Activated CD4-positive, alpha-beta T cell treated with anti-CD3 and anti-CD28 coated beads for 1 hour (primary cell): ENCODE measurements around the gene VPS8.

Experiments
- DNase-seq: peaks from one replicate; pipeline ENCODE4 v3.0.0-alpha.2; 2020

Gene VPS8

DNA sequence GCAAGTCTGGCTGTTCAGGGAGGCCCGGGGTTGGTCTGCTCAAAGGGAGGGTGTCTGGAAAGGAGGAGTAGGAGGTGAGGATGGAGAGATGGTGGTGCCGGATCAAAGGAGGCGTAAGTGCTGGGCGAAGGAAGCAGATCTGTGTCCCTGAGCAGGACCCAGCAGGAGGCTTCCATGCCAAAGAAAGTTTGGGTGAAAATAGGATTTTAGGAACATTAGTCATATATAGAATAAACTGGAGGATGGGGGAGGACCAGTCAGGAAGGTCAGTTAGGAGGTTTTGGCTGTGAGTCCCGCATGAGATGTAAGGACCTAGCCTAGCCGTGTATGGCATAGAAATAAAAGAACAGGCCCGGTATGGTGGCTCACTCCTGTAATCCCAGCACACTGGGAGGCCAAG is 28.6 kb upstream of the VPS8 start:
- no peak for DNase-seq

- DNase-seq = no peak
These were observed 27.1 kb upstream of the VPS8 start for GRCh38 chr3:184784731-184785500.

DNA sequence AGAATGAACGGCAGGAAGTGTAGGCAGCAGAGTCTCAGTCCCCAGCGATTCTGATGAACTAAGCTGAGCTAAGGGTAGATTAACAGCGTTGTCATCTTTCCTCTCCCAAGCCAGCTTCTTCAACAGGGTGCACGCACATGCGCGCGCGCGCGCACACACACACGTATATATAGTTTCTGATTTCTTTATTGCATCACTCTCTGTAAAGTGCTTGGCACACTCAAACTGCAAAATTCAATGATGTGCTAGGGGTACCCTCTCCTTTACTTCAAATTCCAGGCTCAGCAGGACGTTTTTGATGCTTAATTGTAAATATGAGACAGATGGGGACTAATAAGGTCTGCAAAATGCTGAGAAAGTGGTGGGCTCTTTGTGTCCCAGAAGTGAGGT is 26.1 kb upstream of the VPS8 start:
- DNase-seq = no peak

DNA sequence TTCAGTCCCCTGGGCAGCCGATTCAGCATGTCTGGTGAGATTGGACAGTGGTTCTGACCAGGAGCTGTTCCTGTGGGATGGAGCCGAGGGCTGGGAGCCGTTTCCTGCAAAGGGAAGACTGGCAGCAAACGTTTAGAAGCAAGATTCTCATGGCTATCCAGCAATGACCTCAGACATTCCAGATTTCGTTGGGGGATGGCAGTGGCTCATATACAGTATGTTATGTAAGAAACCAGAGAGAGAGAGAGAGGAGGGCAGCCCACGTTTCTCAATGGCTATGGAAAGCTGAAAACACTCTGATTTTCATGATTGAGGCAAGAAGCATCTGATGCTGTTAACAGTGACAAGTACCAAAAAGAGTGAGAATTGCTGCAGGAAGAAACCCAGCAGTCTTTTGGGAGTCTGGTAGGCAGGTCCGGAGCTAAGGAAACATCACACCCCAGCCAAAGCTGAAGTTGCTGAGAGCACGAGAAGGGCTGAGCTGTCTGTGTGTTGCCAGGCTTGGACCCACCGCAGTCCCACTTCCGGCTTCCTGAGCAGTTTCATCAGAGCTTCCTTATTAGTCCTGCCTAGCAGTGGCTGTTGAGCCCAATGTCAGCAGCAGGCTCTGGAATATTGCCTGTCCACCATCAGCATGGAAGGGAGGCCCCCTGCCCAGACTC is 25.6 kb upstream of the VPS8 start:
- DNase-seq = no peak

DNA sequence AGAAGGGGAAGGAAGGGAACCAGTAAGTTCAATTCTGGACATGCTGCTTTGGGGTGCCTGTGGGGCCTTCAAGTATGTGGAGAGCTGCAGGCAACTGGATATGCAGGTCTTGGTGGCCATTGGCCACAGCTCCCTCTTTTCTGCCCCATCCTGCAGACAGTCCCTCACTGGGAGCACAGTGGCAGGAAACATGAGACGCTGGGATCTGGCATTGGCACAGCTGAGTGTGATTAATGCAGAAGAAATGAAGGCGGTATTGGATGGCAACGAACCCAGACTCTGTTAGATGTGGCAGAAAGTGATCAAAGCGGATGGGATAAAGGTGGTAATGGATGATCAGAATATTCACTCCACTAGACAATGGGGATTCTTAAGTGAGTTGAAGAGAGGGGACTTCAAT is 23.2 kb upstream of the VPS8 start:
- no peak for DNase-seq

DNA sequence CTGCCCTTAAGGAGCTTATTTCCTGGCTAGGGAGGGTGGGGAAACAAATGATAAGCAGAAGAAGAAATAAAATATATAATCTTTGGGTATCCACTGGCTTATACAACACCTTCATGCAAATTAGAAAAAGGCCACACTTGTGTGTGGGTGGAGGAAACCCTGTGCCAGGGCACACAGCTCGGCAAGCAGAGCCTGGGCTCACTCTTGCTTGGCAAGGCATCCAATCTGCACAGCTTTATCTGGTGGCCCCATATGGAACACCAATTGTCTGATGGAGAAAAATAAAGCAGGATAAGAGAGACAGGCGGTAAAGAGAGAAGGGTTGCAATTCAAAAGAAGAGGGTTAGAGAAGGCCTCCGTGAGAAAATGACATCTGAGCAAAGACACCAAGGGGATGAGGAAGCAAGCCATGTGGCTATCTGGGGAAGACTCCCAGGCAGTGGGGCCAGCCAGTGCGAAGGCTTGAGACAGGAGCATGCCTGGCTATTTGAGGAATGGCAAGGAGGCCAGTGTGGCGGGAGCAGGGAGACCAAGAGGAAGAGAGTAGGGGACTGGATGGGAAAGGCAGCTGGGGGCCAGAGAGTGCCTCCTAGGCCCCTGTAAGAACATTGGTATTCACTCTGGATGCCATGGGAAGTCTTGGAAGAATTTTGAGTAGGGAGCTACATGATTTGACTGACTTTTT is 22.5 kb upstream of the VPS8 start:
- no peak for DNase-seq

DNA sequence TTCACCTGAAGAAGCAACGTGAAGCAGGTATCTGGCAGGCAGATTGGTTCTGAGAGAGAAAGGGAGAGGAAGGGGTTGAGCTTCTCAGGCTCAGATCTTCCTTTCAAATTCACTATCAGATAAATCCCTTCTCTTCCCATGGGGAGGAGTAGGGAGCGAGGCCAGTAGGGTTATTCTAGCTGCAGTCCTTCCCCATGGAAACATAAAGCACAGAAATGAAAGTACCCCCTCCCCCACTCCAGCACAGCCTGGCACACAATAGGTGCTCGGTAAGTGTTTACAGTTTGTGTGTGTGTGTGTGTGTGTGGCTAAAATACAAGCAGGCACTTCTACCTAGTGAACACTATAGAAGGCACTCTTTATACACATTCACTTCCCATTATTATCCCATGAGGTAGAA is 20.8 kb upstream of the VPS8 start:
- no peak for DNase-seq

GRCh38 chr3:184795522-184796190 is 16.3 kb upstream of the VPS8 start:
- no peak for DNase-seq

DNA sequence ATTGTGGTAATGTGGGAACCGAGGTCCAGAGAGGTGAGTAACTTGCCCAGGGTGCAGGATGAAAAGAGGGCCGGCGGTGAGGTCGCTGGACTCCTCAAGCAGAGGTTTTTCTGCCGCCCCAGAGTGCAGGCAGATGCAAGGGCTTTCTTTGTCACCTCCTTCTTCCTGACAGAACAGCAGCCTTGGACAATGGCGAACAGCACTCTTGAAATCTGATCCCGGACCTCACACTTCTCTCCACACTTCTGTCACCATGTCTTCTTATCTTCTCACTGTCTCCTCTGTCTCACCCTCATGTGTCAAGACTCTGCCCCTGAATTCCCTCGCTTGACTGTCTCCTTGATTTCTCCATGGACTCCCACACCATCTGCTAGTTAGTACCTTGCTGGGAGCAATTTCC is 15.4 kb upstream of the VPS8 start:
- DNase-seq = no peak

- no peak for DNase-seq
These were observed 15.0 kb upstream of the VPS8 start for GRCh38 chr3:184796954-184797353.

DNA sequence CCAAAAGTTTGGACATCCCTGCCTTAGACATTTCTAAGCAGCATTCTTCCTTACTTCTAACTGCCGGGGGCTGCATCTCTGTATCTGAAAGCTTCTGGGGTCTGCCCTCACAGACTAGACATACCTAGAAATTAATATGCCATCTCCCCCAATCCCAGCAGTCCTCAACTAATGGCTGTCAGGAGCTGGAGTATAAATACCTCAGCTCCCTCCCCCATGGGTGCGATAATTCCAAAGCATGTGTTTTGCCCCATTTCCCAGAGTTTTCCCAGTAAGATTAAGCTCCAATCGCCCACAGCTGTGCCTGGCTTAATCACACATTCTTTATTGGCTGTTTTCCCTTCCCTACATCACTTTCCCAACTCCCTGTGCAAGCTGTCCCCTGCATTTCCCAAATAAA is 13.8 kb upstream of the VPS8 start:
- no peak for DNase-seq

DNA sequence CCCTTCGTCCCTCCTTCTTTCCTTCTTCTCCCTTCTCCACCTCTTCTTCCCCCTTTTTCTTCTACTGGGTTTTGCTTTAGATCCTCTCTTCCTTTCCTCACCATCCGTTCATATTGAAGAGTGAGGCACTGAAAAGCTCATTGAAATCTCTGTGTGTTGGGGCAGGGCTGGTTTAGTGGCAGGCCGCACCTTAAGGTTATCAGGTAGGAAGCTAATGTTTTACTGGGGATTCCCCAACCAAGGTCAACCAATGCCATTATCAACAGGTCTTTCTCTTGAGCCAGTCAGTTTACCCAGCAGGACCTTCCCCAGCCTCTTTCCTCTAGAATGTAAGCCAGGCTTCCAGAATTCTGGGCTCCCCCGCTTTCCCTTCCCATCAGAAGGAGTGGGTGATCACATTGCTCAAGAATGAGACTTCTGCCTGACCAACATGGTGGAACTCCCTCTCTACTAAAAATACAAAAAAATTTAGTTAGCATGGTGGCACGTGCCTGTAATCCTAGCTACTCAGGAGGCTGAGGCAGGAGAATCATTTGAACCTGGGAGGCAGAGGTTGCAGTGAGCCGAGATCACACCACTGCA is 11.5 kb upstream of the VPS8 start:
- DNase-seq = no peak

DNA sequence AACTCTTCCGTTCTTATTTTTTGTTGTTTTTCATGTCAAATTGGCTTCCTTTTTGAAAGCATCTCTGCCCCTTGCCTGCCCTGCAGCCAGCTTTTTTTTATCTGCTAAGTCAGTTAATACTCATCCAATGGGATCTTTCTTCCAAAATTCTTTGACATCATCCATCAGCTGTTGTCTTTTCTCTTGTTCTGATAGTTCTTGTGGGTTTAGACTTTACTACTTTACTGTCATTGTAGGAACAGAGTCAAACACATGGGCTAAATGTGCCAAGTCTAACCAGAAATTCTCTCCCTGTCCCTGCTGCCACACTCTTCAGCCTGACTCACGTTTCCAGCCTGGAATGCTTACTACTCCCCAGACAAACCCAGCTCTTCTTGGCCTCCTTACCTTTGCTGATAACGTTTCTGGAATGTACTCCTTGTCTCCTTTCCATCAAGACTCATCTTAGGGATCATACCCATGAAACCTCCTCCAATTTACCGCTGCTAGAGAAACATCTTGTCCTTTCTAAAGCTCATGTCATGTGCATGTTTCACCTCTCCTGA is 10.7 kb upstream of the VPS8 start:
- no peak for DNase-seq

DNA sequence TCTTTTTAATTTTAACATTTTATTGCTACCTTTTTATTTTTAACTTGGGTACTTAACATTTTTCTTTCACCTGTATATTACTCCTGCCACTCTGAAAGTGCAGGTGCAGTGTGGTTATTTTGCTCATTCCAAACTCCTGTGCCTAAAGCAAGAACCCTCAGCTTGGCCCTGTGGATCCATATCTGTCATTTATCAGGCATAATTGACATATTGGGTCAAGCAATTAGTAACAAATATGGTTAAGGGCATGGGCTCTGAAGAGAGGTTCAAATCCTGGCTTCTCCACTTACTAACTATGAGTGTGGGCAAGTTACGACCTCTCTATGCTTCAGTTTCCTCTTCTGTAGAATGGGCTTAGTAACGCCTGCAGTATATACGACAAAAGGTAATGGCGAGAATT is 9.8 kb upstream of the VPS8 start:
- no peak for DNase-seq

GRCh38 chr3:184804801-184805200 is 7.2 kb upstream of the VPS8 start:
- no peak for DNase-seq

GRCh38 chr3:184805351-184806038 is 6.5 kb upstream of the VPS8 start:
- no peak for DNase-seq

GRCh38 chr3:184806567-184807271 is 5.2 kb upstream of the VPS8 start:
- DNase-seq = no peak

GRCh38 chr3:184807549-184807948 is 4.4 kb upstream of the VPS8 start:
- no peak for DNase-seq

DNA sequence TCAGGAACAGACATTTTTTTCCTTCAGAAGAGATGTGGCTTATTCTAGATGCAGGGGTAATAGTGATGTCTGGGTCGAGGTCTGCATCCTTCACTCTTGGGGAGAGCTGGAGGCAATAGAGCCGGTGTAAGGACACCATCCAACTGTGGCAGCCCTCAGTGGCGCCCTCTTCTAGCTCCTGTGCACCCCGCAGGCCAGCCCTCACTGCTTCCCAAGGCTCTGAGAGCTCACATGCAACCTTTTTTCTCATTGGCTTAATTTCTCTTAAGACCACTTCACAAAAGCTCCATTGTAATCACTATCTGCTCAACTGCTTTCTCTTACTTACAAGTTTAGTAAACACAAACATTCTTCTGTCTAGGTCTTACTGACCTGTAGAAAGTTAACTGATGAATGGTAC is 3.9 kb upstream of the VPS8 start:
- DNase-seq = no peak

- DNase-seq = no peak
These were observed 1.8 kb upstream of the VPS8 start for GRCh38 chr3:184810146-184810545.

DNA sequence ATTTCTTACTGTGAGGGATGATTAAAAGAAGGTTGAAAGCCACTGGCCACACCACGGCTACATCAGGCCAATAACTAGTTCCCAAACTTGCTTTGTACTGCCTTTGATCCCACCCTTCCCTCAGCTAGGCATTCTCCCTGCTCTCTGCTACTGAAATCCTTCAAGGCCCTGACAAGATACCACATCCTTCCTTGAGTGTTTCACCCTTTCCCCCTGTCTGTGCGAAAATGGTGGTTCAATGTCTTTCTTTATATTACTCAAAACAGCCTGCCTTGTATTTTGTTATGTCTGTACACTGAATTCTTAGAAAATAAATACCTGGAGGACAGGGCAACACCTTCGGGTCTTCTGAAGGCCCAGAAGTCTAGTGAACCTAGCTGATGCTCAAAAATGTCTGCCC is 932 bp upstream of the VPS8 start:
- no peak for DNase-seq

GRCh38 chr3:184811663-184811998 is 335 bp upstream of the VPS8 start:
- DNase-seq = no peak
